Caco-2 (cell line): Measurements from ENCODE around the gene KRT6C. TPM values are rescaled to one million over a fixed set of nuclear protein-coding genes. Genes with fewer than 3 reads are reported as not detected.

Experiments used
- BruUV-seq: library from RNA; stranded (reverse); fragments of 400-500 nt; replicated peaks from 2 replicates; lab custom pipeline; 2021; lab: Mats Ljungman, UMichigan
- CTCF ChIA-PET: fragments of 300-600 bp; sonication (Branson Sonifier 250); formaldehyde crosslinking; loops from one replicate; lab custom pipeline; 2022; ENCODE audit warnings: antibody characterized with exemption; lab: Charles Lee
- POLR2A ChIA-PET: fragments of 300-600 bp; sonication (Branson Sonifier 250); formaldehyde crosslinking; loops from one replicate; lab custom pipeline; 2022; ENCODE audit warnings: antibody characterized with exemption; lab: Charles Lee
- DNase-seq, 2 experiments: peaks; one replicate each; pipeline versions ENCODE4 v3.0.0 to v3.0.0-alpha.2; 2020 to 2022
- H3K27me3 ChIP-seq: replicated peaks from 2 replicates; pipeline ENCODE4 v1.6.0; 2011; ENCODE audit warnings: low read length; ENCODE audit not compliant: control insufficient read depth, insufficient read depth
- H3K36me3 ChIP-seq: 2 replicates; pipeline ENCODE4 v1.5.1; 2011; ENCODE audit warnings: low read length; ENCODE audit not compliant: control insufficient read depth, insufficient read depth
- H3K4me1 ChIP-seq: fragments of 250-450 bp; sonication (Bioruptor Pico); 2 replicates; pipeline ENCODE4 v1.5.1; 2020; ENCODE audit warnings: mild to moderate bottlenecking
- H3K4me3 ChIP-seq: 2 replicates; pipeline ENCODE4 v1.5.1; 2011; ENCODE audit warnings: low read depth, mild to moderate bottlenecking, control low read depth, low read length
- H3K9me3 ChIP-seq: fragments of 250-450 bp; sonication (Bioruptor Pico); 2 replicates; pipeline ENCODE4 v1.5.1; 2020; ENCODE audit warnings: mild to moderate bottlenecking, moderate library complexity
- H3K27ac Mint-ChIP-seq: one replicate; pipeline ENCODE4 v1.8.0; 2022; ENCODE audit warnings: mixed read lengths; ENCODE audit not compliant: unreplicated experiment
- H3K27me3 Mint-ChIP-seq: one replicate; pipeline ENCODE4 v1.8.0; 2022; ENCODE audit warnings: mixed read lengths; ENCODE audit not compliant: insufficient read depth, unreplicated experiment
- H3K36me3 Mint-ChIP-seq: one replicate; pipeline ENCODE4 v1.8.0; 2022; ENCODE audit warnings: mild to moderate bottlenecking, mixed read lengths; ENCODE audit not compliant: insufficient read depth, unreplicated experiment
- H3K4me1 Mint-ChIP-seq: one replicate; pipeline ENCODE4 v1.8.0; 2022; ENCODE audit warnings: low read depth, mixed read lengths; ENCODE audit not compliant: unreplicated experiment
- H3K4me3 Mint-ChIP-seq: one replicate; pipeline ENCODE4 v1.8.0; 2022; ENCODE audit warnings: mild to moderate bottlenecking, moderate library complexity, mixed read lengths; ENCODE audit not compliant: unreplicated experiment
- H3K9me3 Mint-ChIP-seq: one replicate; pipeline ENCODE4 v1.8.0; 2022; ENCODE audit warnings: mixed read lengths; ENCODE audit not compliant: unreplicated experiment
- intact Hi-C: fragments of 100-400 bp; cut with micrococcal nuclease; formaldehyde crosslinking; loops from one replicate; pipeline ENCODE4 v1.10.0; 2022; ENCODE audit not compliant: unreplicated experiment
- total RNA-seq: library from RNA; stranded (reverse); gene quantifications from 2 replicates; pipeline ENCODE4 v1.2.3, GENCODE V29; 2022
- TF ChIP-seq, protein P1 (sequence below), 2 experiments: fragments of 200-600 bp in 1 of 2; IDR thresholded peaks; 1 replicate in 1 of 2; 2 replicates in 1 of 2; pipeline versions ENCODE4 v1.5.1 to v1.8.0; 2011 to 2022; ENCODE audit warnings: antibody characterized with exemption in 1 of 2, control low read depth in 1 of 2, inconsistent platforms in 1 of 2, low read depth in 1 of 2, low read length in 1 of 2, mild to moderate bottlenecking in 1 of 2, moderate library complexity in 1 of 2; ENCODE audit not compliant: insufficient read depth in 1 of 2, severe bottlenecking in 1 of 2, unreplicated experiment in 1 of 2

KRT6C gene
- total RNA-seq, 1 experiment from 2014 or later = not detected

DNA sequence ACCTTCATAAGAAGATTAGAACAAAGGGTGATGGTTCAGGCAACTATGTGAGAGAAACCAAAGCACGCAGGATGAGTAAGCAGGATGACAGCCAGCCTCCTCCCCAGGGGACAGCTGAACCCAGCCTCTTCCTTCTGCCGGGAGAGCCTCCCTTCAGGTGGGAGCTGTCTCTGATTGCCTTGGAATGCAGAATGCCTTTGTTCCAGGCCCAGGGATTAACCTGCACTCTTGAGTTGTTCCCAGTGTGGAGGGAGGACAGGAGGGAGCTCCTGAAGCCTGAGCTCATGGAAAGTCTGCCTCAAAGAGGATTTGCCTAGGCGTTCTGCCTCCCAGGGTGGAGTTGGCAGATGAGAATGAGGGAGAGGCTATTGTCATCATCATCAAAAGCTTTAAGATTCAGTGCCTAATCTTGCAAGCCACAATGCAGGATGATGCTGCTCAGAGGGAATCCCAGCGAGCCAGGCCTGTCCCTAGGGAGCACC is 23.0 kb upstream of the KRT6C start:
- Histone ChIP-seq H3K27me3 (no peaks in the 10 kb centered on the region), H3K36me3 (no peaks in the 10 kb centered on the region), H3K4me1 (peaks cover 18% of the 10 kb centered on the region), H3K4me3 (no peak overlapping the region), H3K9me3 (no peaks in the 10 kb centered on the region)
- H3K36me3 Mint-ChIP-seq = no peaks in the 10 kb centered on the region
- peaks cover 6% of the 10 kb centered on the region for H3K9me3 Mint-ChIP-seq
- H3K27me3 Mint-ChIP-seq = peaks cover 6% of the 10 kb centered on the region
- peaks cover 7% of the 10 kb centered on the region for H3K4me1 Mint-ChIP-seq
- DNase-seq = peak in 1 of 2 experiments; percentile 53
- TF ChIP-seq, protein P1, sequence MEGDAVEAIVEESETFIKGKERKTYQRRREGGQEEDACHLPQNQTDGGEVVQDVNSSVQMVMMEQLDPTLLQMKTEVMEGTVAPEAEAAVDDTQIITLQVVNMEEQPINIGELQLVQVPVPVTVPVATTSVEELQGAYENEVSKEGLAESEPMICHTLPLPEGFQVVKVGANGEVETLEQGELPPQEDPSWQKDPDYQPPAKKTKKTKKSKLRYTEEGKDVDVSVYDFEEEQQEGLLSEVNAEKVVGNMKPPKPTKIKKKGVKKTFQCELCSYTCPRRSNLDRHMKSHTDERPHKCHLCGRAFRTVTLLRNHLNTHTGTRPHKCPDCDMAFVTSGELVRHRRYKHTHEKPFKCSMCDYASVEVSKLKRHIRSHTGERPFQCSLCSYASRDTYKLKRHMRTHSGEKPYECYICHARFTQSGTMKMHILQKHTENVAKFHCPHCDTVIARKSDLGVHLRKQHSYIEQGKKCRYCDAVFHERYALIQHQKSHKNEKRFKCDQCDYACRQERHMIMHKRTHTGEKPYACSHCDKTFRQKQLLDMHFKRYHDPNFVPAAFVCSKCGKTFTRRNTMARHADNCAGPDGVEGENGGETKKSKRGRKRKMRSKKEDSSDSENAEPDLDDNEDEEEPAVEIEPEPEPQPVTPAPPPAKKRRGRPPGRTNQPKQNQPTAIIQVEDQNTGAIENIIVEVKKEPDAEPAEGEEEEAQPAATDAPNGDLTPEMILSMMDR (IDR thresholded peaks at IDR 0.05; ENCODE audit: insufficient read depth in 1 of 2, low read depth in 1 of 2, low read length in 1 of 2, severe bottlenecking in 1 of 2, unreplicated experiment in 1 of 2) = no peak
- no peak overlapping the region for H3K27ac Mint-ChIP-seq
- ChIA-PET POLR2A (no interaction called here), CTCF (no interaction called here)
- H3K4me3 Mint-ChIP-seq = no peak overlapping the region
- intact Hi-C loops = no loop called here
- BruUV-seq = no TSS peak

DNA sequence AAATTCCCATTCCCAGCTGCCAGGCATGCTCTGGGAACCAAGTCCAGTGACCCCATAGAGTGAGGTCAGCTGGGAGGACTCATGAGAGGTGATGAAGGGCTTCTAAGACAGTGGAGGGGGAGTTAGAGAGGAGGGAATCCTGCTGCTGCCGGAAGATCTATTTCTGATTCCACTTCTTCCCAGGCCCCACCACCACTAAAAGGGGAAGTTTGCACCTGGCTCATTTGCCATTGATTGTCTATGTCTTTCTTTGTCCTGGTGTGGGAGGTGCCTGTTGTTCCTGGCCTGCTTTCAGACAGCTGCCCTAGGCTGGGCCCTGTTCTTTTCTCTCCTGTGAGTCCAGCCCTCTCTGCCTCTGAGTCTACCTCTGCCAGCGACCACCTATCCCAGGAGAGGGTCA is 22.4 kb upstream of the KRT6C start:
- Mint-ChIP-seq H3K27ac (no peak overlapping the region), H3K4me3 (no peak overlapping the region), H3K27me3 (peaks cover 11% of the 10 kb centered on the region), H3K9me3 (peaks cover 4% of the 10 kb centered on the region), H3K36me3 (no peaks in the 10 kb centered on the region), H3K4me1 (peaks cover 7% of the 10 kb centered on the region)
- intact Hi-C loops = no loop called here
- Histone ChIP-seq H3K27me3 (no peaks in the 10 kb centered on the region), H3K9me3 (no peaks in the 10 kb centered on the region), H3K4me3 (no peak overlapping the region), H3K36me3 (no peaks in the 10 kb centered on the region), H3K4me1 (peaks cover 18% of the 10 kb centered on the region)
- ChIA-PET POLR2A (no interaction called here), CTCF (interaction anchor here (1.1 kb wide), 1 partner anchor 100 kb away, joined by 4 read pairs; no protein-coding TSS in a partner anchor)
- TF ChIP-seq, protein P1 (IDR thresholded peaks at IDR 0.05; ENCODE audit: insufficient read depth in 1 of 2, low read depth in 1 of 2, low read length in 1 of 2, severe bottlenecking in 1 of 2, unreplicated experiment in 1 of 2) = no peak
- DNase-seq = no peak
- no TSS peak for BruUV-seq

DNA sequence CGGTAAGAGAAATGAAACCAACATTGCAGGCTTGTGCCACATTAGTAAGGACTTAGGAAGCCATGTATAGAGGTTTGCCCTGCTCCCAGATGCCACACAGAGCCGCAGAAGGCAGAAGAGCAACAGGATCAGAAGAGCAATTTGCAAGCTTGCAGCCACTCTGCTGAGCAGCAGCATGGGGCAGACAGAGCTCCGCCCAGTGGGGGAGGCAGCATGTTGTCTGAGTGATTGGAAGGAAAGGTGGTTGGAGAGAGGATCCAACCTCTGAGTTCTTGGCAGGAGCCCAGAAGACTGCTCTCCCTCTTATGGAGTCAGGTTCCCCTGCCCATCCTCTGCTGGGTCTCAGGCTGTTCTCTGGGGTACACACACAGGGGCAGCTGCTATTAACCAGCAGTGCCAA is 21.8 kb upstream of the KRT6C start:
- peaks cover 18% of the 10 kb centered on the region for H3K4me1 ChIP-seq
- BruUV-seq = no TSS peak
- TF ChIP-seq, protein P1 (IDR thresholded peaks at IDR 0.05; ENCODE audit: insufficient read depth in 1 of 2, low read depth in 1 of 2, low read length in 1 of 2, severe bottlenecking in 1 of 2, unreplicated experiment in 1 of 2) = no peak
- Mint-ChIP-seq H3K27ac (no peak overlapping the region), H3K36me3 (no peaks in the 10 kb centered on the region), H3K9me3 (no peaks in the 10 kb centered on the region), H3K4me1 (peaks cover 7% of the 10 kb centered on the region), H3K27me3 (peaks cover 14% of the 10 kb centered on the region), H3K4me3 (no peak overlapping the region)
- ChIA-PET CTCF (interaction anchor here (0.6 to 1.1 kb wide), 3 partner anchors 26 to 152 kb away, joined by 3 to 4 read pairs (median 3); no protein-coding TSS in a partner anchor), POLR2A (no interaction called here)
- no peak overlapping the region for H3K4me3 ChIP-seq
- intact Hi-C loops = no loop called here
- DNase-seq = peak in 1 of 2 experiments; percentile 17
- H3K27me3 ChIP-seq = no peaks in the 10 kb centered on the region
- H3K36me3 ChIP-seq = no peaks in the 10 kb centered on the region
- no peaks in the 10 kb centered on the region for H3K9me3 ChIP-seq
